Choroid plexus epithelial cell (primary cell): ENCODE measurements around the gene FAM186B.
A peak's percentile ranks its signal among the peaks of the same experiment; 100 is the strongest.

ENCODE experiments used
- DNase-seq: peaks from one replicate; pipeline ENCODE4 v3.0.0-alpha.2; 2010; ENCODE audit warnings: low read depth
- H3K4me3 ChIP-seq: 2 replicates; pipeline ENCODE4 v1.5.1; 2011; ENCODE audit warnings: low read depth, mild to moderate bottlenecking, control low read depth, low read length, moderate library complexity
- CTCF ChIP-seq: conservative IDR thresholded peaks from 2 replicates; pipeline ENCODE4 v1.5.1; 2011; ENCODE audit warnings: low read depth, mild to moderate bottlenecking, control low read depth, inconsistent platforms, low read length, moderate library complexity

Gene FAM186B

DNA sequence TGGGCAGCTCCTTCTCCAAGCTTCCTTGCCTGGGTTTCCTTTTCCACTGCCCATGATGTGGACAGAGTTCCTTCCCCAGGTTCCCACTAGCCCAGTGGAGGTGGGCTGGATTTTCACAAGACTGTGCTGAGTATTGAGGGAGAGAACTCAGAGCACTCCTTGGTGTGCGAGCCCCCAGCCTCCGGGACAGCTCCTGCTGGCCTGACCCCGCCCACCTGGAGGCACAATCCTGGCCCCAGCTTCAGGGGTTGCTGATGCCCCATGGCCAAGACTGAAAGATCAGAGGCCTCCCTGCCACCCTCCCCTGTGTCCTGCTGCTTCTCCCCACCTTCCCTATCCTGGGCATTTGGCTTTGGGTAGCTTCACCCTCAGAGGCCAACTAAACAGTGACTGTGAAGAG lies 59.0 kb downstream of the FAM186B start:
- no peak for DNase-seq
- TF ChIP-seq CTCF = no peak
- no peak overlapping the region for H3K4me3 ChIP-seq

GRCh38 chr12:49545815-49546214 lies 59.6 kb downstream of the FAM186B start:
- H3K4me3 ChIP-seq = no peak overlapping the region
- no peak for TF ChIP-seq CTCF
- DNase-seq = no peak

- TF ChIP-seq CTCF = no peak
- DNase-seq = peak; percentile 43
- no peak overlapping the region for H3K4me3 ChIP-seq
These were observed 61.3 kb downstream of the FAM186B start for GRCh38 chr12:49543914-49544815.

DNA sequence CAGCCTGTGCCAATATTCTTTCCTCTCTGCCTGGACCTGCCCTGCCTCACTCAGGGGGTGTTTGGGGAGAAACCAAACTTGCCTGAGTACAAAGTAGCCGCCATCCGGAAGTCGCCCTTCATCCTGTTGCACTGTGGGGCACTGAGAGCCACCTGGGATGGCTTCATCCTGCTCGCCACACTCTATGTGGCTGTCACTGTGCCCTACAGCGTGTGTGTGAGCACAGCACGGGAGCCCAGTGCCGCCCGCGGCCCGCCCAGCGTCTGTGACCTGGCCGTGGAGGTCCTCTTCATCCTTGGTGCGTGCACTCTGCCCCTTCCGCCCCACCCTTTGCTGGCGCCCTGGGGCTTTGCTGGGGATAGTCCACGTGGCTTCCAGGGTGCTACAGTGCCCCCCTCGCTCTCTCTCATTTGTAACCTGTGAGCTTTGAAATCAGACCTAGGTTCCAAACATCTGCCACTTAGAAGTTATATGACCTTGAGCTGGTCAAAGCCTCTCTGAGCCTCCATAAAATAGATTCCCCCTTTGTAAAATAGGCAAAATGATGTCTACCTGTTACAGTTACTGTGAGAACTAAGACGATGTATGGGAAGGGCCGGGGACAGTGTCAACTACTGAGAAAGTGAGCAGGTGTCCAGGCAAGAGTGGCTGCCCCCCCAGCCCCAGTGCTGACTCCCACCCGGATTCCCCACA lies 62.1 kb downstream of the FAM186B start:
- no peak for TF ChIP-seq CTCF
- DNase-seq = no peak

DNA sequence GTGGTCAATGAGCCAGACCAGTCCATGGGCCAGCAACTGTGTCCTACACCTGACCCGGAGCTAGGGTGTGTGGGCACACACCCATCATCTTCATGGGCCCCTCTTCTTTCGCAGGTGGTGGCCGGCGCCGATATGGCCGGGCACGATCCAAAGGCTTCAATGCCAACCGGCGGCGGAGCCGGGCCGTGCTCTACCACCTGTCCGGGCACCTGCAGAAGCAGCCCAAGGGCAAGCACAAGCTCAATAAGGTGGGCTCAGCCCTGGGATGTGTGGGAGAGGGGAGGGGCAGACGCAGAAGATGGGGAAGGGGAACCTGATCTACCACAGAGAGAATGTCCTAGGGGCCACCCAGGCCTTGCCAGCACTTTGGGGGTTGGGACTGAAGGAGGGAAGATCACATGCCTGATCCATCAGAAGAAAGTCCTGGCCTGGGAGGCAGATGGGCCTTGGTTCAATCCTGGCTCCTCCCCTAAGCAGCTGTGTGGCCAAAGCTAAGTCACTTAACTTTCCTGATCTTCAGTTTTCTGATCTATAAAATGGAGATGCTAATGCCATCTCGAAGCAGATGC lies 62.8 kb downstream of the FAM186B start:
- DNase-seq = no peak
- H3K4me3 ChIP-seq = no peak overlapping the region
- no peak for TF ChIP-seq CTCF

More for the DNA sequence above, 62.1 kb downstream of the FAM186B start:
- H3K4me3 ChIP-seq = no peak overlapping the region

GRCh38 chr12:49541911-49542505 lies 63.4 kb downstream of the FAM186B start:
- H3K4me3 ChIP-seq = no peak overlapping the region
- TF ChIP-seq CTCF = no peak
- no peak for DNase-seq
